ENCODE data around the gene RMRP.
A peak's percentile ranks its signal among the peaks of the same experiment; 100 is the strongest.

Gene RMRP

GRCh38 chr9:35627575-35627974, 30.2 kb downstream of the RMRP start:
- Histone ChIP-seq H3K27me3 (ENCODE audit: insufficient read depth, poor library complexity, severe bottlenecking) (no peaks in the 10 kb centered on the region), H3K4me3 (replicated peaks; ENCODE audit: insufficient read depth, low read length) (no peak overlapping the region), H3K27ac (replicated peaks) (no peak overlapping the region)
- TF ChIP-seq, protein P1, sequence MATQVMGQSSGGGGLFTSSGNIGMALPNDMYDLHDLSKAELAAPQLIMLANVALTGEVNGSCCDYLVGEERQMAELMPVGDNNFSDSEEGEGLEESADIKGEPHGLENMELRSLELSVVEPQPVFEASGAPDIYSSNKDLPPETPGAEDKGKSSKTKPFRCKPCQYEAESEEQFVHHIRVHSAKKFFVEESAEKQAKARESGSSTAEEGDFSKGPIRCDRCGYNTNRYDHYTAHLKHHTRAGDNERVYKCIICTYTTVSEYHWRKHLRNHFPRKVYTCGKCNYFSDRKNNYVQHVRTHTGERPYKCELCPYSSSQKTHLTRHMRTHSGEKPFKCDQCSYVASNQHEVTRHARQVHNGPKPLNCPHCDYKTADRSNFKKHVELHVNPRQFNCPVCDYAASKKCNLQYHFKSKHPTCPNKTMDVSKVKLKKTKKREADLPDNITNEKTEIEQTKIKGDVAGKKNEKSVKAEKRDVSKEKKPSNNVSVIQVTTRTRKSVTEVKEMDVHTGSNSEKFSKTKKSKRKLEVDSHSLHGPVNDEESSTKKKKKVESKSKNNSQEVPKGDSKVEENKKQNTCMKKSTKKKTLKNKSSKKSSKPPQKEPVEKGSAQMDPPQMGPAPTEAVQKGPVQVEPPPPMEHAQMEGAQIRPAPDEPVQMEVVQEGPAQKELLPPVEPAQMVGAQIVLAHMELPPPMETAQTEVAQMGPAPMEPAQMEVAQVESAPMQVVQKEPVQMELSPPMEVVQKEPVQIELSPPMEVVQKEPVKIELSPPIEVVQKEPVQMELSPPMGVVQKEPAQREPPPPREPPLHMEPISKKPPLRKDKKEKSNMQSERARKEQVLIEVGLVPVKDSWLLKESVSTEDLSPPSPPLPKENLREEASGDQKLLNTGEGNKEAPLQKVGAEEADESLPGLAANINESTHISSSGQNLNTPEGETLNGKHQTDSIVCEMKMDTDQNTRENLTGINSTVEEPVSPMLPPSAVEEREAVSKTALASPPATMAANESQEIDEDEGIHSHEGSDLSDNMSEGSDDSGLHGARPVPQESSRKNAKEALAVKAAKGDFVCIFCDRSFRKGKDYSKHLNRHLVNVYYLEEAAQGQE (IDR thresholded peaks at IDR 0.05; ENCODE audit: insufficient replicate concordance, low read depth), result no peak
- TF ChIP-seq SPI1 (IDR thresholded peaks at IDR 0.05; ENCODE audit: borderline replicate concordance, low read depth) (no peak), GABPA (IDR thresholded peaks at IDR 0.05; ENCODE audit: low read depth) (no peak), POLR2AphosphoS5 (IDR thresholded peaks at IDR 0.05; ENCODE audit: low read depth) (no peak)
- TF ChIP-seq, protein P2, sequence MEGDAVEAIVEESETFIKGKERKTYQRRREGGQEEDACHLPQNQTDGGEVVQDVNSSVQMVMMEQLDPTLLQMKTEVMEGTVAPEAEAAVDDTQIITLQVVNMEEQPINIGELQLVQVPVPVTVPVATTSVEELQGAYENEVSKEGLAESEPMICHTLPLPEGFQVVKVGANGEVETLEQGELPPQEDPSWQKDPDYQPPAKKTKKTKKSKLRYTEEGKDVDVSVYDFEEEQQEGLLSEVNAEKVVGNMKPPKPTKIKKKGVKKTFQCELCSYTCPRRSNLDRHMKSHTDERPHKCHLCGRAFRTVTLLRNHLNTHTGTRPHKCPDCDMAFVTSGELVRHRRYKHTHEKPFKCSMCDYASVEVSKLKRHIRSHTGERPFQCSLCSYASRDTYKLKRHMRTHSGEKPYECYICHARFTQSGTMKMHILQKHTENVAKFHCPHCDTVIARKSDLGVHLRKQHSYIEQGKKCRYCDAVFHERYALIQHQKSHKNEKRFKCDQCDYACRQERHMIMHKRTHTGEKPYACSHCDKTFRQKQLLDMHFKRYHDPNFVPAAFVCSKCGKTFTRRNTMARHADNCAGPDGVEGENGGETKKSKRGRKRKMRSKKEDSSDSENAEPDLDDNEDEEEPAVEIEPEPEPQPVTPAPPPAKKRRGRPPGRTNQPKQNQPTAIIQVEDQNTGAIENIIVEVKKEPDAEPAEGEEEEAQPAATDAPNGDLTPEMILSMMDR (IDR thresholded peaks at IDR 0.05; ENCODE audit: insufficient read depth, low read length), result no peak
- DNase-seq (ENCODE audit: low read depth in 1 of 2, low spot score in 1 of 2), result no peak

GRCh38 chr9:35619800-35620158, 38.0 kb downstream of the RMRP start:
- no peaks in the 10 kb centered on the region for H3K27me3 ChIP-seq (ENCODE audit: insufficient read depth, poor library complexity, severe bottlenecking)
- H3K27ac ChIP-seq (replicated peaks), result peak overlapping the region; percentile 57
- peak in 1 of 2 experiments; percentile 65 for DNase-seq (ENCODE audit: low read depth in 1 of 2, low spot score in 1 of 2)
- TF ChIP-seq POLR2AphosphoS5 (IDR thresholded peaks at IDR 0.05; ENCODE audit: low read depth) (peak; percentile 39; the same call in 1 of the 2 replicates), SPI1 (IDR thresholded peaks at IDR 0.05; ENCODE audit: borderline replicate concordance, low read depth) (no peak), GABPA (IDR thresholded peaks at IDR 0.05; ENCODE audit: low read depth) (no peak)
- TF ChIP-seq, protein P1 (IDR thresholded peaks at IDR 0.05; ENCODE audit: insufficient replicate concordance, low read depth), result peak; percentile 8
- TF ChIP-seq, protein P2 (IDR thresholded peaks at IDR 0.05; ENCODE audit: insufficient read depth, low read length), result no peak
- H3K4me3 ChIP-seq (replicated peaks; ENCODE audit: insufficient read depth, low read length), result no peak overlapping the region

GRCh38 chr9:35618854-35619799, 38.7 kb downstream of the RMRP start:
- DNase-seq (ENCODE audit: low read depth in 1 of 2, low spot score in 1 of 2), result peak in 1 of 2 experiments; percentile 78
- peak overlapping the region; percentile 57 for H3K27ac ChIP-seq (replicated peaks)
- TF ChIP-seq POLR2AphosphoS5 (IDR thresholded peaks at IDR 0.05; ENCODE audit: low read depth), result 0 out of 2 replicates have a peak, but pooled peaks have one; percentile 49
- TF ChIP-seq, protein P2 (IDR thresholded peaks at IDR 0.05; ENCODE audit: insufficient read depth, low read length), result no peak
- peak; percentile 33; the same call in 1 of the 2 replicates for TF ChIP-seq GABPA (IDR thresholded peaks at IDR 0.05; ENCODE audit: low read depth)
- TF ChIP-seq SPI1 (IDR thresholded peaks at IDR 0.05; ENCODE audit: borderline replicate concordance, low read depth), result peak; percentile 61; the same call in 1 of the 2 replicates
- TF ChIP-seq, protein P1 (IDR thresholded peaks at IDR 0.05; ENCODE audit: insufficient replicate concordance, low read depth), result no peak
- H3K4me3 ChIP-seq (replicated peaks; ENCODE audit: insufficient read depth, low read length), result no peak overlapping the region
- H3K27me3 ChIP-seq (ENCODE audit: insufficient read depth, poor library complexity, severe bottlenecking), result no peaks in the 10 kb centered on the region

Data from HL-60 (cell line).